Measurements from ENCODE around the gene TNFSF10.

The TNFSF10 gene

GRCh38 chr3:172561897-172562640 lies 38.8 kb upstream of the TNFSF10 start:
- TF ChIP-seq CTCF (conservative IDR thresholded peaks at IDR 0.05): no peak
- peak overlapping the region; percentile 39 for H3K27ac ChIP-seq

GRCh38 chr3:172560586-172560985 lies 37.4 kb upstream of the TNFSF10 start:
- H3K27ac ChIP-seq: no peak overlapping the region
- TF ChIP-seq CTCF (conservative IDR thresholded peaks at IDR 0.05): no peak

- no peak for TF ChIP-seq CTCF (conservative IDR thresholded peaks at IDR 0.05)
Measured at GRCh38 chr3:172560026-172560425, 36.8 kb upstream of the TNFSF10 start.

GRCh38 chr3:172559020-172559419 lies 35.8 kb upstream of the TNFSF10 start:
- TF ChIP-seq CTCF (conservative IDR thresholded peaks at IDR 0.05): no peak
- H3K27ac ChIP-seq: no peak overlapping the region

More at GRCh38 chr3:172560026-172560425, 36.8 kb upstream of the TNFSF10 start:
- H3K27ac ChIP-seq: no peak overlapping the region

GRCh38 chr3:172557515-172558220 lies 34.4 kb upstream of the TNFSF10 start:
- TF ChIP-seq CTCF (conservative IDR thresholded peaks at IDR 0.05): no peak
- H3K27ac ChIP-seq: no peak overlapping the region

- H3K27ac ChIP-seq: no peak overlapping the region
- TF ChIP-seq CTCF (conservative IDR thresholded peaks at IDR 0.05): no peak
Measured at GRCh38 chr3:172553526-172554252, 30.5 kb upstream of the TNFSF10 start.

- TF ChIP-seq CTCF (conservative IDR thresholded peaks at IDR 0.05): no peak
Measured at GRCh38 chr3:172552607-172553006, 29.4 kb upstream of the TNFSF10 start.

More at GRCh38 chr3:172552607-172553006, 29.4 kb upstream of the TNFSF10 start:
- no peak overlapping the region for H3K27ac ChIP-seq
